Adrenal gland (tissue), 5 donors: ENCODE data around the gene HORMAD2.

Experiments used
- CTCF ChIP-seq, 6 experiments: fragments of 450-650 bp in 4 of 6; fragments of 200-600 bp in 2 of 6; sonication (generic) in 1 of 6; IDR thresholded peaks; 1 replicate in 5 of 6; 2 replicates in 1 of 6; pipeline versions ENCODE4 v1.5.1 to v1.8.0; 2016 to 2021; ENCODE audit warnings: antibody characterized with exemption in 6 of 6, mild to moderate bottlenecking in 2 of 6, moderate library complexity in 1 of 6
- POLR2A ChIP-seq, 2 donors: fragments of 450-650 bp; IDR thresholded peaks; one replicate each; pipeline ENCODE4 v1.6.1; 2017; ENCODE audit warnings: antibody characterized with exemption in 2 of 2, mild to moderate bottlenecking in 2 of 2, moderate library complexity in 1 of 2
- donor health status: DM: no; HTN: no; CAD: no.

GRCh38 chr22:30031764-30032455, 48.4 kb upstream of the HORMAD2 start:
- TF ChIP-seq POLR2A (IDR thresholded peaks at IDR 0.05) (no peak), CTCF (IDR thresholded peaks at IDR 0.05) (no peak)
